ENCODE results near the gene OR51G1.

- TF ChIP-seq POLR2A (IDR thresholded peaks at IDR 0.05), result no peak
- TF ChIP-seq, protein P1, sequence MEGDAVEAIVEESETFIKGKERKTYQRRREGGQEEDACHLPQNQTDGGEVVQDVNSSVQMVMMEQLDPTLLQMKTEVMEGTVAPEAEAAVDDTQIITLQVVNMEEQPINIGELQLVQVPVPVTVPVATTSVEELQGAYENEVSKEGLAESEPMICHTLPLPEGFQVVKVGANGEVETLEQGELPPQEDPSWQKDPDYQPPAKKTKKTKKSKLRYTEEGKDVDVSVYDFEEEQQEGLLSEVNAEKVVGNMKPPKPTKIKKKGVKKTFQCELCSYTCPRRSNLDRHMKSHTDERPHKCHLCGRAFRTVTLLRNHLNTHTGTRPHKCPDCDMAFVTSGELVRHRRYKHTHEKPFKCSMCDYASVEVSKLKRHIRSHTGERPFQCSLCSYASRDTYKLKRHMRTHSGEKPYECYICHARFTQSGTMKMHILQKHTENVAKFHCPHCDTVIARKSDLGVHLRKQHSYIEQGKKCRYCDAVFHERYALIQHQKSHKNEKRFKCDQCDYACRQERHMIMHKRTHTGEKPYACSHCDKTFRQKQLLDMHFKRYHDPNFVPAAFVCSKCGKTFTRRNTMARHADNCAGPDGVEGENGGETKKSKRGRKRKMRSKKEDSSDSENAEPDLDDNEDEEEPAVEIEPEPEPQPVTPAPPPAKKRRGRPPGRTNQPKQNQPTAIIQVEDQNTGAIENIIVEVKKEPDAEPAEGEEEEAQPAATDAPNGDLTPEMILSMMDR (IDR thresholded peaks at IDR 0.05), result no peak
These were observed 38.0 kb downstream of the OR51G1 start for GRCh38 chr11:4886186-4886585.
